Endothelial cell of umbilical vein (primary cell): Measurements from ENCODE around the gene ACTL6A.

Experiments used
- CTCF ChIP-seq, 2 donors: IDR thresholded peaks; 1 replicate in 1 of 2; 2 replicates in 1 of 2; pipeline ENCODE4 v1.5.1; 2011; ENCODE audit warnings: low read length in 2 of 2, mild to moderate bottlenecking in 2 of 2, moderate library complexity in 2 of 2, control low read depth in 1 of 2, inconsistent platforms in 1 of 2, low read depth in 1 of 2; ENCODE audit not compliant: insufficient read depth in 1 of 2; ENCODE audit errors: extremely low read depth in 1 of 2
- JUN ChIP-seq: IDR thresholded peaks from 2 replicates; pipeline ENCODE4 v1.6.1; 2011; ENCODE audit warnings: borderline replicate concordance, low read depth; ENCODE audit not compliant: insufficient read length, insufficient read depth
- POLR2A ChIP-seq: IDR thresholded peaks from 2 replicates; pipeline ENCODE4 v1.6.1; 2012; ENCODE audit warnings: low read depth, mild to moderate bottlenecking, control low read depth, low read length
- POLR2AphosphoS5 ChIP-seq: IDR thresholded peaks from 2 replicates; pipeline ENCODE4 v1.6.1; 2012; ENCODE audit warnings: low read depth, mild to moderate bottlenecking, control low read depth, low read length, moderate library complexity; ENCODE audit not compliant: insufficient read depth

GRCh38 chr3:179536256-179536655 lies 26.5 kb upstream of the ACTL6A start:
- TF ChIP-seq CTCF (IDR thresholded peaks at IDR 0.05; ENCODE audit: extremely low read depth in 1 of 2, insufficient read depth in 1 of 2, low read depth in 1 of 2, low read length in 2 of 2), result no peak
- TF ChIP-seq POLR2A, result no peak
- TF ChIP-seq POLR2AphosphoS5, result no peak
- no peak for TF ChIP-seq JUN
